ENCODE results near the gene CFAP251.

The CFAP251 gene

DNA sequence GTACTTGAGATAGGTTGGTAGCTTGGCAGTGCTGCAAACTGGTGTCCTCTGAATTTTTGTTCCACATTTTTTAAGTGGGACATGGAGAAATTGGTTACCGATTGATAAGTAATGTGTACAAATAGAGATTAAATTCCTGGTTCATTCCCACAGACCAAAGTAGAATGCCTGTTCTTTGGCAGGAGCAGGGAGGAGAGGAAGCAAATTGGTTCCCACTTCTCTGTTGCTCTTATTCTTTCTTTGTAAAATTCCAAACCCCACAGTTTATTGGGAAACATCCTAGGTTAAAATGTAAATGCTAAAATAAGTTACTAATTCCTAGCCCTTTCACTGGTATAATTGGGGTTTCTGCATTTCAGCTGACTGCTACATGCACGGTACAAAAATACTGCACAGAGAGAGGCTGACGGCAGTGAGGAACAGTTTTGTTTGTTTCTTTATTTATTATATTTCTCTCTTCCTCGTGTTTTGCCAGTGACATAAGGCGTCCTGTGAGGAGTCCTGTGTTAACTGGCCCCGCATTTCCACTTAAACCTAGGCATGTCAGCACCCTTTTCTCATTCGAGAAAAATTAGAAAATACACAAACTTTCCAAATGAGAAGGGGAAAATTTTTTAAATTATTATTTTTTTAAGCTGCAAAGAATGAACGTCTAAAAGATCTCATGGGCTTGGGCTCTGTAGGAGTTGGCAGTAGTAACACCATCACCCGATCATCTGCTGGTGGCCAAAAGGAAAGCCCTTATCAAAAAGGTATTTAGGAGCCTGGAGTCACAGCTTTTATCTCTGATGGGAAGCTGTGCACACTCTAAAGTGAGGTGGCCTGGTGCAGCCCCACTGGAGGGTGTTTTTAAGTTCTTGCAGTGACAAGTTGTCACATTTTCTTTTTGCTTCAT lies 77.9 kb downstream of the CFAP251 start:
- TF ChIP-seq JUND (IDR thresholded peaks at IDR 0.05; ENCODE audit: low read depth) = no peak
- in situ Hi-C loops (cut with HindIII; ENCODE audit: low pct_unique_long_range_greater_than_20kb, low sequenced_read_pairs) = no loop called here
- peak; percentile 22 to 82 for DNase-seq (ENCODE audit: low read depth in 1 of 2, low spot score in 1 of 2)

DNA sequence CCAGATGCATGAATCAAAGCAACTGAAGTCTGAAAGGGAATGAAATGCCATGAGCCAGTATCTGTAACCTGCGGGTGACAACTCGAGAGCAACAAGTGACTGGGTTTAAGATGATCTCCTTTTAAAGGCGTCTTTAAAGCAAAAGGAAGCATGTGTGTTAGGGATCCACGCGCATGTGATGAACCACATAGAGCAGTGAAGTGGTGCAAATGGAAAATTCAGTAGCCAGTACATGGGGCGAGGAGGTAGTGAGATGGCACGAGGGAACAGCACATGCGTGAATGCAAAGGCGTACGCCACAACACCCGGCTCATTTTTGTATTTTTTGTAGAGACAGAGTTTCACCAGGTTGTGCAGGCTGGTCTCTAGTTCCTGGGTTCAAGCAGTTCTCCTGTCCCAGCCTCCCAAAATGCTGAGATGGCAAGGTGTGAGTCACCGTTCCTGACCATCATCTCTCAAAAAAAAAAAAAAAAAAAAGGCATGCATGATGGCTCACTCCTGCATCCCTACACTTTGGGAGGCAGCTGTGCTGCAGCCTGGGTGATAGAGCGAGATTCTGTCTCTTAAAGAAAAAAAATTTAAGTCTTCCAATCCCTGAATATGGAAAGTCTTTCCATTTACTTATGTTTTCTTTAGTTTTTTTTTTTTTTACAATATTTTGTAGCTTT lies 78.7 kb downstream of the CFAP251 start:
- in situ Hi-C loops (cut with HindIII; ENCODE audit: low pct_unique_long_range_greater_than_20kb, low sequenced_read_pairs) = no loop called here
- TF ChIP-seq JUND (IDR thresholded peaks at IDR 0.05; ENCODE audit: low read depth) = no peak
- DNase-seq (ENCODE audit: low read depth in 1 of 2, low spot score in 1 of 2) = no peak

DNA sequence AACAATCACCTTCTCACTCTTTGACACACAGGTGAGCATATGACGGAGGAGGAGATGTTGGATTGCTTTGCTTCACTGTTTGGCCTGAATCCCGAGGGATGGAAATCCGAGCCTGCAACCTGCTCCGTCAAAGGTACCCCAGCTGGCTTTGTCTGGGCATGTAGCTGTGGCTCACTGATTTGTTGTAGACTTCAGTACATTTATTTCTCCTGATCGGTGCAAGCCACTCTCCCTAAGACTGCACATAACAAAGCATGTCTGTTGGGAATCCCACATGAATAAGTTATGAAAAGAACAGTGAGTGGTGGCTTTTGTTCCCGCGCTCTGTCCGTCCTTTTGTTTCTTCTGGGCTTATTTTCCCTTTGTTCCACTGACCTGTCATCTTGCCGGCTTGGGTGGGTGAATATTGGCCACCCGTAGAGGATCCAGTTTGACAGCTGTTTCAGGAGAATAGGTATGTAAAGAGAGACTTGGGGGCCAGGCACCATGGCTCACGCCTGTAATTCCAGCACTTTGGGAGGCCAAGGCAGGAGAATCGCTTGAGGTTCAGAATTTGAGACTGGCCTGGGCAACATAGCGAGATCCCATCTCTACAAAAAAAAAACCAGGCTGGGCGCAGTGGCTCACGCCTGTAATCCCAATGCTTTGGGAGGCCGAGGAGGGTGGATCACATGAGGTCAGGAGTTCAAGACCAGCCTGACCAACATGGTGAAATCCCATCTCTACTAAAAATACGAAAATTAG lies 83.2 kb downstream of the CFAP251 start:
- TF ChIP-seq JUND (IDR thresholded peaks at IDR 0.05; ENCODE audit: low read depth) = no peak
- no peak for DNase-seq (ENCODE audit: low read depth in 1 of 2, low spot score in 1 of 2)
- in situ Hi-C loops (cut with HindIII; ENCODE audit: low pct_unique_long_range_greater_than_20kb, low sequenced_read_pairs) = no loop called here

DNA sequence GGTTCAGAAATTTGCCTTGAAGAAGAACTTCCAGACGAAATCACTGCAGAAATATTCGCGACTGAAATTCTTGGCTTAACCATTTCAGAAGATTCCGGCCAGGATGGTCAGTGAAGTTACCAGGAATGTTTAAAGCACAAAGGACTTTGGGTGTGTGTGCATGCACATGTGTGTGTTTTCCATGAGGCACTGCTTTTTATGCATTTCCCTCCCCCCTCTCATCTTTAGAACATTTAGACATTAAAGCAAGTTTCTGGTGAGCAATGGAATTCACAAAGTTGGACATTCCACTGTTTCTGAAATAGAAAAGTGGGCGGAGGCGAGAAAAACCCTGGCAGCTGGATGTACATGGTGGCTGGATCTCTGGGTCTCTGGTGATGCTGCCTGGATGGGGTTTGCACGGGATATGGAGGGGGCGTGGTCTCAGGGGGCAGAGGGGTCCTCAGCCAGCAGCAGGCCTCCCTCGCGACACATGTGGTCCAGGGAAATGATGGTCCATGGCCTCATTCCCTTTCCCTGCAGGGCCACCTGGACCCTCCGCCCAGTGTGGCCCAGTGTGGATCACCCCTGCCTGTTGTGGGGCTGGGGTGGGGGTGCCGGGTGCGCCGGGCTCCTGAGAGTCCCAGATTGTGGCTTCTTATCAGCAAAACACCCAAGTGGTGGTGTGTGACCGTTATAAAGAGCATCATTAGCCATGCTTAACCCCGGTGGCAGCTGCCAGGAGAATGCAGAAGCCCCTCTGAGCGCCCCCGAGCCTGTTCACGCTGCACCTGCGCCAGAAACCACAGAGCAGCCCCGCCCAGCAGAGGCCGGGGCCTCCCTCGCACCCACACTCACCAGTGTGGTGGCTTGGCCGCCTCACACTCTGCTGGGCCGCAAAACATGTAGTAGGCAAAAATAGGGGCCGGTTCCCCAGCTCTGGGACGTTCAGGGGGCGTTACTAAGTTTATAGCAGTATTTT lies 85.5 kb downstream of the CFAP251 start:
- in situ Hi-C loops (cut with HindIII; ENCODE audit: low pct_unique_long_range_greater_than_20kb, low sequenced_read_pairs) = no loop called here
- no peak for DNase-seq (ENCODE audit: low read depth in 1 of 2, low spot score in 1 of 2)
- TF ChIP-seq JUND (IDR thresholded peaks at IDR 0.05; ENCODE audit: low read depth) = no peak

DNA sequence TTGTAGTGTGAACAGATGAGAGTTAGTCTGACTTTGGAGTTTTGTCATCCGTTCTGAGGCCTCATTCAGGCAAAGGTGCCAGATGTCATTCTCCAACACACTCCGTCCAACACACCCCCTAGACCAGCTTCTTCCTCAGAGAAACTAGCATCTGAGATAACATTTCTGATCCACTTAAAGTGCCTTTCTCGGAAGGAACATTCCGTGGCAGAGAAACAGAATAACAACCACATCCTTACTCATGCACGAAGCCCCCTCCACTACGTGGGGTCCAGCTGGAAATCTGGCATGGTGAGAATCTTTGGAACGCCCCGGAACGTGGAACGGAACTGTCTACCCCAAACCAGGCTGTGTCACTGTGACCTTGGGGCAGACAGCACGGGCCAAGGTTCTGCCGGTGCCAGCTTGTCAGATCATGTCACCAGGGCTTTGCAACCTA lies 86.3 kb downstream of the CFAP251 start:
- in situ Hi-C loops (cut with HindIII; ENCODE audit: low pct_unique_long_range_greater_than_20kb, low sequenced_read_pairs) = no loop called here
- DNase-seq (ENCODE audit: low read depth in 1 of 2, low spot score in 1 of 2) = no peak
- no peak for TF ChIP-seq JUND (IDR thresholded peaks at IDR 0.05; ENCODE audit: low read depth)

DNA sequence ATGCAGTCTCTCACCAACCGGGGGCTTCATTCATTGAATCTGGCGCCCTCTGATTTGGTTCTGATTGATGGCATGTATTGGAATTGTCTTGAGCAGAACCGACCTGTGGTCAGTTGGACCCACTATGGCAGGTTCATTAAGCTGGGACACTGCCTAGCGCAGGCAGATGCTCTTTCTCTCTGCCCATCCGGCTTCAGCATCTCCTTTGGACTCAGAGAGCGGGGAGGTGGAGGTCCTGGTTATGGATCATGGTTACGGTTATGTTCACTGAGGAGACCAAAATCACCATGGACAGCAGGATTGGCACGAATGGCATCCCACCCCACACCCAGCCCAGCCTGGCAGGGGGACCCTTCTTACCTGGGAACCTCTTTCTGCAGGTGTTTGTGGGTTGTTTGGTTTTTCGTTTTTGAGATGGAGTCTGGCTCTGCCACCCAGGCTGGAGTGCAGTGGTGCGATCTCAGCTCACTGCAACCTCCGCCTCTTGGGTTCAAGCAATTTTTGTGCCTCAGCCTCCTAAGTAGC lies 86.9 kb downstream of the CFAP251 start:
- in situ Hi-C loops (cut with HindIII; ENCODE audit: low pct_unique_long_range_greater_than_20kb, low sequenced_read_pairs) = no loop called here

DNA sequence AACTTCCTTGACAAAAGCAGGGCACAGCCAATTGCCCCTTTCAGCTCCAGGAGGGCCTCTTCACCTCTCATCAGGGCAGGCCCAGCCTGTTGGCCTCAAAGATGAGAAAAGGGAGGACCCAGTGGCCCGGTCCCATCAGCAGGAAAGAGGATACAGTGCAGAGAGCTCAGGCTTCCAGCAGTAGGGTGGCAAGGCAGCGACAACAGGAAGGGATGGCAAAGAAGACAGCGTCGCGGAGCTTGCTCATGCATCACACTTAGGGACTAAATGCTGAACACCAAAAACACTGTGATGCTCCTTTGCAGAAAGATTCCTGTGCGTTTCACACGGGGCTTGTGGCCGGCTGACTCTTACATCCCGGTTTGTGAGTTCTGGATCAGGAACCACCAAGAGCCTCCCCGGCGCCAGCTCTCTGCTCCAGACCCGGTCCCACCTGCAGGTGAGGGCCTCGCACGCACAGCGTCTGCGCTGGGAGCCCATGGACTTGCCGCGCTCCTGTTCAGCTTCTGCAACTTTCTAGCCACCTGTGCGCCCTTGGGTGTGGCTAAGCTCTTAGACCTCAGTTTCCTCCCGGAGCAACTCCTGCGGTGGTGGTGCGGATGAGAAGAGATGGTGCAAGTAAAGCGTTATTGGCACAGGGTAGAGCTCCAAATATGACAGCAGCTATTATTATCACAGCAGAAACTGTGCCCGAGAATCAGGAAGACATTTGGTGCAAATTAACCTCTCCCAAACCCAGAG lies 88.0 kb downstream of the CFAP251 start:
- in situ Hi-C loops (cut with HindIII; ENCODE audit: low pct_unique_long_range_greater_than_20kb, low sequenced_read_pairs) = no loop called here
- no peak for DNase-seq (ENCODE audit: low read depth in 1 of 2, low spot score in 1 of 2)
- no peak for TF ChIP-seq JUND (IDR thresholded peaks at IDR 0.05; ENCODE audit: low read depth)

More for the DNA sequence above, 86.9 kb downstream of the CFAP251 start:
- TF ChIP-seq JUND (IDR thresholded peaks at IDR 0.05; ENCODE audit: low read depth) = no peak
- no peak for DNase-seq (ENCODE audit: low read depth in 1 of 2, low spot score in 1 of 2)

DNA sequence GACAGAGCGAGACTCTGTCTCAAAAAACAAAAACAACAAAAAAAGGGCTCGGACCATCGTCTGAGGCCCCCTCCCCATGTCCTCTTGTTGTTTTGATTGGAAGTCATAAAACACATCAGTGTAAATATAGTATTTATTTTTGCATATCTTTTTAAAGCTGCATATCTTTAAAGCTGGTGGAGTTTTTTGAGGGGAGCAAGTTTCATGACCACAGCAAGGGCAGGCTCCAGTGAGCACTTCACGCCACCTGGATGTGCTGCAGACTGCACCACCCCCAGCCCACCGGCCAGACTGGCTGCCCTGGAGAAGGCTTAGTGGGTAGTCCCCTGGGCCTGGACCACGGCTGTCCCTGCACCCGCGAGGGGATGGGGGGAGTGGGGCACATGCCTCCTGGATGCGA lies 91.3 kb downstream of the CFAP251 start:
- no peak for TF ChIP-seq JUND (IDR thresholded peaks at IDR 0.05; ENCODE audit: low read depth)
- DNase-seq (ENCODE audit: low read depth in 1 of 2, low spot score in 1 of 2) = no peak
- in situ Hi-C loops (cut with HindIII; ENCODE audit: low pct_unique_long_range_greater_than_20kb, low sequenced_read_pairs) = no loop called here

DNA sequence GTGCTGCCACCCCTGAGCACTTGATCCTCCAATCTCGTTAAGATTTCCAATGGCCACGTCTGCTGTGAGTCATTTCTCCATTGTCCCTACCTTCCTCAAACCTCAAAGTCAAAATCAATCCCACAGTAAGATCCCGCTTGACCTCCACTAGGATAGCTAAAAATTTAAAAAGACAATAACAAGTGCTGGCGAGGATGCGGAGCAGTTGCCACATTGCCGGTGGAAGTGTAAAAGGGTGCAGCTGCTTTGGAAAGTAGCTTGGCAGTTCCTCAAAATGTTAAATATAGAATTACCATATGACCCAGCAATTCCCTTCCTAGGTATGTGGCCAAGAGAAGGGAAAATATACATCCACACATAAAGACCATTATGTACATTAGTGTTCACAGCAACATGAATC lies 93.8 kb downstream of the CFAP251 start:
- in situ Hi-C loops (cut with HindIII; ENCODE audit: low pct_unique_long_range_greater_than_20kb, low sequenced_read_pairs) = no loop called here
- no peak for TF ChIP-seq JUND (IDR thresholded peaks at IDR 0.05; ENCODE audit: low read depth)
- DNase-seq (ENCODE audit: low read depth in 1 of 2, low spot score in 1 of 2) = no peak

DNA sequence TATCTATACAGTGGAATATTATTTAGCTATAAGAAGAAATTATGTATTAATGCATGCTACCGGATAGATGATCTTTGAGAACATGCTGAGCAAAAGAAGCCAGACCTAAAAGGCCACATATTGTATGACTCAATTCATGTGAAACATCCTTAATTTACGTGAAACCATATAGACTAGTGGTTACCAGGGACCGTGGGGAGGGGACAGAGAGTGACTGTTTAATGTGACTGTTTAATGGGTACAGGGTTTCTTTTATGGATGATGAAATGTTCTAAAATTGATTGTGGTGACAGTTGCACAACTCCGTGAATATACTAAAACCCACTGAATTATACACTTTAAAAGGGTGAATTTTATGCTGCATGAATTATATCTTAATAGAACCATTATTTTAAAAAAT lies 94.7 kb downstream of the CFAP251 start:
- no peak for DNase-seq (ENCODE audit: low read depth in 1 of 2, low spot score in 1 of 2)
- in situ Hi-C loops (cut with HindIII; ENCODE audit: low pct_unique_long_range_greater_than_20kb, low sequenced_read_pairs) = no loop called here
- no peak for TF ChIP-seq JUND (IDR thresholded peaks at IDR 0.05; ENCODE audit: low read depth)
